G401 (cell line): Measurements from ENCODE around the gene RPP25L. TPM values are rescaled to one million over a fixed set of nuclear protein-coding genes. Genes with fewer than 3 reads are reported as not detected.

Source experiments
- DNase-seq: peaks from one replicate; pipeline ENCODE4 v3.0.0-alpha.2; 2015; ENCODE audit warnings: low spot score
- in situ Hi-C: cut with HindIII; loops from 2 replicates; pipeline ENCODE4 v1.10.0; 2016; ENCODE audit warnings: low sequenced_read_pairs, mixed read lengths
- total RNA-seq: library from RNA; depleted of rRNA; stranded (reverse); fragments of >200 nt; shearing (Covaris generic); gene quantifications from 2 replicates; pipeline ENCODE4 v1.2.3, GENCODE V29; 2014

Gene RPP25L
- total RNA-seq, 1 experiment from 2014 or later: 59.4 TPM

DNA sequence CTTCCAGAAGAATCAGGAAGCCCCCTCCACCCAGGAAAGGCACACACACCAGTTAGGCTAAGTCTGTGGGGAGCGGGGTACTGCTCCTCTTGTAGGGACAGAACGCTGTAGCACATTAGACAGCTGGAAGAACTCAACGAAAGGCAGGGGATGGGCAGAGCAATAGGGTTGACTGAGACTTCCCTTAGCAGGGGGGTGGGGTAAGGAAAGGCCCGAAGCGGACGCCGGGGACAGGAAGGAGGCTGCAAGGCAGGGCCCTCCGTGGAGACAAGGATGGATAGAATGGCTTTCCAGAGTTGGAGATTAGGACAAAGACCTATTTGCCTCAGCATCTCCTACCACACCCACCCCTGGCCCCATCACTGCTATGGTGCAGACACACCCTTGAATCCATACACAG, 36.7 kb downstream of the RPP25L start:
- no peak for DNase-seq
- in situ Hi-C loops: loop anchor here (10.0 kb wide), 1 partner anchor 60 kb away; no protein-coding TSS in a partner anchor

- no peak for DNase-seq
- in situ Hi-C loops: loop anchor here (10.0 kb wide), 1 partner anchor 60 kb away; no protein-coding TSS in a partner anchor
Observed at GRCh38 chr9:34574571-34574970, 37.3 kb downstream of the RPP25L start.

GRCh38 chr9:34573599-34574325, 38.1 kb downstream of the RPP25L start:
- in situ Hi-C loops: loop anchor here (10.0 kb wide), 1 partner anchor 59 kb away; no protein-coding TSS in a partner anchor
- no peak for DNase-seq

DNA sequence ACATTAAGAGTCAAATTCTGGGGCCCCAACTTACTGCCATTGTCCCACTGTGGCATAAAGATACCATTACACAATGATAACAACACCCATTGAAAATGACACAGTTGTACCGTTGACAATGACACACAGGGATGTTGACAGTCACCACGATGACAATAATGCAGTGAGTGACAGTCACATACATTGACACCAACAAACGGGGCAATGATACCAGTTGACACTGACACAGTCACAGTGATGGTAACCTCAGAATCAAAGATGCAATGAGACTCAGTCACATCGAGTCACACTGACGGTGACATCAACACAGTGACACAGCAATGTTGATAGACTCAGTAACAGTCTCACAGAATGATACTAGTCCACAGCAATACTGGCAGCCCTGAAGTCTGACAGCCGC, 39.3 kb downstream of the RPP25L start:
- no peak for DNase-seq
- in situ Hi-C loops: loop anchor here (10.0 kb wide), 1 partner anchor 58 kb away; no protein-coding TSS in a partner anchor

- DNase-seq: no peak
- in situ Hi-C loops: loop anchor here (10.0 kb wide), 1 partner anchor 57 kb away; no protein-coding TSS in a partner anchor
Observed at GRCh38 chr9:34572092-34572491, 39.8 kb downstream of the RPP25L start.

- DNase-seq: no peak
- in situ Hi-C loops: loop anchor here (10.0 kb wide), 1 partner anchor 57 kb away; no protein-coding TSS in a partner anchor
Observed at GRCh38 chr9:34571481-34571810, 40.5 kb downstream of the RPP25L start.

- peak; percentile 96 for DNase-seq
Observed at GRCh38 chr9:34570809-34571480, 41.0 kb downstream of the RPP25L start.

GRCh38 chr9:34570376-34570775, 41.5 kb downstream of the RPP25L start:
- in situ Hi-C loops: loop anchor here (10.0 kb wide), 1 partner anchor 56 kb away; no protein-coding TSS in a partner anchor
- peak; percentile 69 for DNase-seq

More at GRCh38 chr9:34570809-34571480, 41.0 kb downstream of the RPP25L start:
- in situ Hi-C loops: loop anchor here (10.0 kb wide), 1 partner anchor 56 kb away; no protein-coding TSS in a partner anchor

GRCh38 chr9:34568774-34569173, 43.1 kb downstream of the RPP25L start:
- no peak for DNase-seq
- in situ Hi-C loops: no loop called here

DNA sequence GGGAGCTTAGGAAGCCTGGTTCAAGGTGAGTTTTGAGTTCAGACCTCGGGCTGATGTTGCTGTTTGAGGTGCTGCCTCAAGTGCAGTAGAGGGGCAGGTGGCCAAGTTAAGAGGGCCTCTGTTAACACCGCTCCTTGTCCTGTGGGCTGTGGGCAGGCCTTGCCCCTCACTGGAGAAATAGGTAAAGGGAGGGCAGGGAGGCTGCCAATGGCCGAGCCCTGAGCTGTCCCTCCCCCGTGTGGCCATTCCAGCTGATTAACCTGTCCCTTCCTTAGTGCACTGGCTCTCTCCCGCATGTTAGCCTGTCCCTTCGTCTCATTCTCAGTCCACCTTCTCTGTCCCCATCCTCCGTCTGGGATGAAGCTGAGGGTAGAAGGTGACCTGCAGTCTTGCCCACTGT, 43.8 kb downstream of the RPP25L start:
- in situ Hi-C loops: no loop called here
- DNase-seq: no peak

- peak; percentile 78 for DNase-seq
- in situ Hi-C loops: no loop called here
Observed at GRCh38 chr9:34566972-34567371, 44.9 kb downstream of the RPP25L start.

GRCh38 chr9:34566322-34566721, 45.6 kb downstream of the RPP25L start:
- in situ Hi-C loops: no loop called here
- no peak for DNase-seq

- DNase-seq: no peak
- in situ Hi-C loops: no loop called here
Observed at GRCh38 chr9:34565856-34566255, 46.0 kb downstream of the RPP25L start.

DNA sequence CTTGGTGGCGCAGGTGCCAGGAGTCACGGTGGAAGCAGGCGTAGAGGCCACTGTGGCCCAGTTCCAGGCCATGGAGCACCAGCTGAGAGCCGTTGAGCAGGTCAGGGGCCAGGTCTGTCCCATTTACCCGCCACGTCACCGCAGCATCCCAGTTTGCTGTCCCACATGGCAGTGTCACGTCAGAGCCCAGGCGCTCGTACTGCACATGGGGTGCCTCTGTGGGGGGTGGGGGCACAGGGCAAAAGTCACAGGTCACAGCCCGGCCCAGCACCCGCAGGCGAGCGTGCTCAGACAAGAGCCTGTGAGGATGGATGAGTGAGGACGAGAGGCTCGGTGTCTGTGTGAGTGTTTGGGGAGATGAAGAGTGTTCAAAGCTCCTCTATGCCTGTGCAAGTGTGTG, 47.3 kb downstream of the RPP25L start:
- DNase-seq: no peak
- in situ Hi-C loops: no loop called here

GRCh38 chr9:34563262-34563661, 48.6 kb downstream of the RPP25L start:
- DNase-seq: no peak
- in situ Hi-C loops: no loop called here

GRCh38 chr9:34562135-34562745, 49.7 kb downstream of the RPP25L start:
- DNase-seq: no peak
- in situ Hi-C loops: no loop called here

DNA sequence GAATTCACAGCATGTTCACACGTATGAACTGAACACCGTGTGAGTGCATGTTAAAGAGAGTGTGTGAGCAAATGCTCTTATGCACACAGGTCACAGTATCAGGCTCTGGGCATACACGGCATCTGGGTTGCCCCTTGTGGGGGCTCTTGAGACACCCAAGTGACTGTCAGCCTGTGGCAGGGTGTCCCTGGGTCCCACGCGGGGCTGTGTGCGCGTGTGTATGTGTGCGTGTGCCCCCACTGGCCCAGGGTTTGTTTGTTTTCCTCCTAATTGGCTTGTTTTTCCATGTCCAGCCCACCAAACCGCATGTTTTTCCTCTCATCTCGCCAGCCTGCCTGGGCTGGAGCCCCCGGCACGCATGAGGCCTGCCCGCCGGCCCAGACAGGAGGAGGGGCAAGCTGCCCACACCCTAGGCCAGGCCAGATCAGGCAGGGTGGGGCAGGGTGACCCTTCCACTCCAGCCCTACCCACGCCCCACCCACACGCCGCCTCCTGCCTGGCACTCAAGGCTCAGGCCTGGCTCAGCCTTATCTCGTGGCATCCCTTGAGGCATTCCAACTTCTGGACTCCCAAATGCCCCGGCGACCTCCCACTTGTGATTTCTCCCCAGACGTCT, 51.2 kb downstream of the RPP25L start:
- no peak for DNase-seq
- in situ Hi-C loops: no loop called here
